Testis (tissue), 2 donors: ENCODE results near the gene VAT1.

Experiments used
- POLR2A ChIP-seq: fragments of 450-650 bp; IDR thresholded peaks from one replicate; pipeline ENCODE4 v1.6.1; 2017; ENCODE audit warnings: antibody characterized with exemption, mild to moderate bottlenecking, moderate library complexity
- TF ChIP-seq, protein P1 (sequence below), 3 experiments: fragments of 450-650 bp in 2 of 3; fragments of 200-600 bp in 1 of 3; sonication (generic) in 1 of 3; IDR thresholded peaks; one replicate each; pipeline ENCODE4 v1.5.1; 2016 to 2019; ENCODE audit warnings: antibody characterized with exemption in 3 of 3, mild to moderate bottlenecking in 2 of 3, moderate library complexity in 1 of 3

DNA sequence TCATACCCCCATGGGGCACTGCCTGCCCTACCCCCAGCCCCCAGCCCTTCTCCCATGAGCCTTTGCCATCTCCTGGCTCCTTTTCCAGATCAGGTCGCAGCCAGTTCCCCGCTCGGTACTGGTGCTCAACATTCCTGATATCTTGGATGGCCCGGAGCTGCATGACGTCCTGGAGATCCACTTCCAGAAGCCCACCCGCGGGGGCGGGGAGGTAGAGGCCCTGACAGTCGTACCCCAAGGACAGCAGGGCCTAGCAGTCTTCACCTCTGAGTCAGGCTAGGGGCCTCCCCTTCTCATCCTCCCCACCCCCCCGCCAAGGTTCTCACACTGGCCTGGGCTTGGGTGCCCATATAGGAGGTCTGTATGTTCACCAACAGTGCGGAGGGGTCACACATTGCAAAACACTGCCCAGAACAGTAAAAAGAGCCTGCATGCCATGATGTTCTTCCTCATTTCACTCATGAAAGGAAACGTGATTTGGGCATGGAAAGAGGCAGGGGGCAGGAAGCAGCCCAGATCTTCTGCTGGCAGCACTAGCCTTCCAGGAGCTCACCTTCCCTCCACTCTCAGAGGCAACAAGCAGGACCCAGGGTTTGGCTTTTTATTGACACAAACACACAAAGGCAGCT, 8.1 kb downstream of the VAT1 start:
- no peak for TF ChIP-seq POLR2A
- TF ChIP-seq, protein P1, sequence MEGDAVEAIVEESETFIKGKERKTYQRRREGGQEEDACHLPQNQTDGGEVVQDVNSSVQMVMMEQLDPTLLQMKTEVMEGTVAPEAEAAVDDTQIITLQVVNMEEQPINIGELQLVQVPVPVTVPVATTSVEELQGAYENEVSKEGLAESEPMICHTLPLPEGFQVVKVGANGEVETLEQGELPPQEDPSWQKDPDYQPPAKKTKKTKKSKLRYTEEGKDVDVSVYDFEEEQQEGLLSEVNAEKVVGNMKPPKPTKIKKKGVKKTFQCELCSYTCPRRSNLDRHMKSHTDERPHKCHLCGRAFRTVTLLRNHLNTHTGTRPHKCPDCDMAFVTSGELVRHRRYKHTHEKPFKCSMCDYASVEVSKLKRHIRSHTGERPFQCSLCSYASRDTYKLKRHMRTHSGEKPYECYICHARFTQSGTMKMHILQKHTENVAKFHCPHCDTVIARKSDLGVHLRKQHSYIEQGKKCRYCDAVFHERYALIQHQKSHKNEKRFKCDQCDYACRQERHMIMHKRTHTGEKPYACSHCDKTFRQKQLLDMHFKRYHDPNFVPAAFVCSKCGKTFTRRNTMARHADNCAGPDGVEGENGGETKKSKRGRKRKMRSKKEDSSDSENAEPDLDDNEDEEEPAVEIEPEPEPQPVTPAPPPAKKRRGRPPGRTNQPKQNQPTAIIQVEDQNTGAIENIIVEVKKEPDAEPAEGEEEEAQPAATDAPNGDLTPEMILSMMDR (IDR thresholded peaks at IDR 0.05), result no peak
